ENCODE measurements around the gene PEAK3. TPM values are rescaled to one million over a fixed set of nuclear protein-coding genes. Genes with fewer than 3 reads are reported as not detected.

Gene PEAK3
- total RNA-seq, 1 donor from 2014 or later: 2.0 TPM

DNA sequence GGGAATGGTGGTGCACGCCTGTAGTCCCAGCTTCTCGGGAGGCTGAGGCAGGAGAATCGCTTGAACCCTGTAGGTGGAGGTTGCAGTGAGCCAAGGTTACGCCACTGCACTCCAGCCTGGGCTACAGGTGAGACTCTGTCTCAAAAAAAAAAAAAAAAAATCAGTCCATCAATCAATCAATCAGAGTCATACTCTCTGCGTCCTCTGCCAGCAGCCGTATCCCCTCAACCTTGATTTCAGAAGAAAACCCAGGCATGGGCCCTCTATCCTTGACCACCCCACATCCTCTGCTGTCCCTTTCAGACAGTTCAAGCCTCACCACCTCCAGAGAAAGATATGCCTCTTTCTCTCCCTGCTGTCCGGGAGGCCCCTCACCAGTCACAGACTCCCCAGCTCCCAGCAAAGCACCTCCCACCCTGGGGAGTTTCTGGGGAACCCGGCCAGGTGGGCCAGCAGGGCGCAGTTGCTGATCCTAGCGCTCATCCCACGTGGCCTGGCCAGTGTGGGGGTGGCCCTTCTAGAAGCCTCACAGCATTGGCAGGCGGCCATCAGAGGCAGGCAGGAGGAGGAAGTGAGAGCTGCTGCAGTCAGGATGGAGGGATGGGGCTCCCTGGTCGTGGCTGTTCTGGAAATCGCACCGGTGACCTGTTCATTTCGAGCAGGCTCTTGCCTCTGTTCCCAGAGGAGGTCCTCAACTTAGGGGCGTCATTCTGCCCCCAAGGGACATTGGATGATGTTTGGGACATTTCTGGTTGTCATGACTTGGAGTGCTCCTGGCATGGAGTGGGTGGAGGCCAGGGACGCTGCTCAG is 15.6 kb downstream of the PEAK3 start:
- Histone ChIP-seq H3K27me3 (no peaks in the 10 kb centered on the region), H3K27ac (no peak overlapping the region), H3K36me3 (no peaks in the 10 kb centered on the region), H3K4me3 (no peak overlapping the region), H3K9me3 (no peaks in the 10 kb centered on the region), H3K4me1 (peaks cover 17% of the 10 kb centered on the region)
- no peak for DNase-seq (ENCODE audit: extremely low spot score in 2 of 2)
- intact Hi-C loops (cut with DNase I): no loop called here
- TF ChIP-seq, protein P1, sequence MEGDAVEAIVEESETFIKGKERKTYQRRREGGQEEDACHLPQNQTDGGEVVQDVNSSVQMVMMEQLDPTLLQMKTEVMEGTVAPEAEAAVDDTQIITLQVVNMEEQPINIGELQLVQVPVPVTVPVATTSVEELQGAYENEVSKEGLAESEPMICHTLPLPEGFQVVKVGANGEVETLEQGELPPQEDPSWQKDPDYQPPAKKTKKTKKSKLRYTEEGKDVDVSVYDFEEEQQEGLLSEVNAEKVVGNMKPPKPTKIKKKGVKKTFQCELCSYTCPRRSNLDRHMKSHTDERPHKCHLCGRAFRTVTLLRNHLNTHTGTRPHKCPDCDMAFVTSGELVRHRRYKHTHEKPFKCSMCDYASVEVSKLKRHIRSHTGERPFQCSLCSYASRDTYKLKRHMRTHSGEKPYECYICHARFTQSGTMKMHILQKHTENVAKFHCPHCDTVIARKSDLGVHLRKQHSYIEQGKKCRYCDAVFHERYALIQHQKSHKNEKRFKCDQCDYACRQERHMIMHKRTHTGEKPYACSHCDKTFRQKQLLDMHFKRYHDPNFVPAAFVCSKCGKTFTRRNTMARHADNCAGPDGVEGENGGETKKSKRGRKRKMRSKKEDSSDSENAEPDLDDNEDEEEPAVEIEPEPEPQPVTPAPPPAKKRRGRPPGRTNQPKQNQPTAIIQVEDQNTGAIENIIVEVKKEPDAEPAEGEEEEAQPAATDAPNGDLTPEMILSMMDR (IDR thresholded peaks at IDR 0.05): no peak
- TF ChIP-seq POLR2A (IDR thresholded peaks at IDR 0.05) (no peak), POLR2AphosphoS5 (IDR thresholded peaks at IDR 0.05; ENCODE audit: insufficient read depth in 1 of 2, low read depth in 1 of 2) (no peak)

DNA sequence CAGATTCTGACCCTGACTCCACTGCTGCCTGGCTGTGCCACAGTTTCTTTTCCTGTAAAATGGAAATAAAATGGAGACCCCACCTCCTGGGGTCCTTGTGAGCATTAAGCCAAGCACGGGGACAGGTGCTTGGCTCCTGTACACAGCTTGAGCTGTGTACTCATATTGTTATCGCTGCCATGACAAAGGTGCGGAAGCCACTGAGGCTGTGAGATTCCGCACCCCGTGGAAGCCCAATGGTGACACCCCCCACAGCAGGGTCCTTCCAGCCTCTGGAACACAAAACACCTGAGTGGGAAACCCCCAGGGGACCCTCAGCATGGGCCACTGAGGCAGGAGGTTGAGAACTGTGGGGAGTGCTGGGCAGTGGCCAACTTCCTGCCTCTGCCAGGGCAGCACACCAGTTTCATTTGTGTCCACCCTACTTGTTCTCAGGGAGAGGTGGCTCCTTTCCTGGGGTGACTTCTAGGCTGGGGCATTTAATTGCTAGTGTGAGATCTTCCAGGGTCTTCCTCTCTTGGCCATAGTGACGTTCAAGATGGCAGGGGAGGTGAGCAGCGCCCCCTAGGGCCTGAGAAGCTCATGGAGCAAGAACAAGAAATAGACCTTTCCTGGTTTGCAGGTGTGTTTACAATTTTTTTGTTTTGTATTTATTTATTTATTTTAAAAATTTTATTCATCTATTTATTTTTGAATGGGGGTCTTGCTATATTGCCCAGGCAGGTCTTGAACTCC is 20.4 kb downstream of the PEAK3 start:
- TF ChIP-seq, protein P1 (IDR thresholded peaks at IDR 0.05): peak in 2 of 3 experiments; percentile 3 to 5
- no peak for TF ChIP-seq POLR2A (IDR thresholded peaks at IDR 0.05)
- H3K36me3 ChIP-seq: no peaks in the 10 kb centered on the region
- no peaks in the 10 kb centered on the region for H3K9me3 ChIP-seq
- H3K4me1 ChIP-seq: peaks cover 9% of the 10 kb centered on the region
- no peak overlapping the region for H3K4me3 ChIP-seq
- no peak overlapping the region for H3K27ac ChIP-seq
- no peaks in the 10 kb centered on the region for H3K27me3 ChIP-seq
- no peak for DNase-seq (ENCODE audit: extremely low spot score in 2 of 2)
- intact Hi-C loops (cut with DNase I): no loop called here

DNA sequence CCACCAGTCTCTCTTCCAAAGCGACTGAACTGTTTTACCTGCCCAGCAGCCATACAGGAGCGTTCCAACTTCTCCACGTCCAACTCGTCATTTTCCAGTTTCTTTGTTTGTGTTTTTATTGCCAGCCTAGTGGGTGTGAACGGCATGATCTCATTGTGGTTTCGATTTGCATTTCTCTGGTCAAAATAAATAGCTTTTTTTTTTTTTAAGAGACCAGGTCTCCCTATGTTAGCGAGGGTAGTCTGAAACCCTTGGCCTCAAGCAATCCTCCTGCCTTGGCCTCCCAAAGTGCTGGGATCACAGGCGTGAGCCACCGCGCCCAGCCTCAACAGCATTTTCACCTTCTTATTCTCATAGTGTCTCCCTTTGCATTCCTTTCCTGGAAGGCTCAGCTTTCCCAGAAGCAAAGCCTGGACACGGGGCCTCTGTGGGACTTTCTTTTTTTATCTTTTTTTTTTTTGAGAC is 21.6 kb downstream of the PEAK3 start:
- Histone ChIP-seq H3K9me3 (no peaks in the 10 kb centered on the region), H3K27ac (no peak overlapping the region), H3K4me3 (no peak overlapping the region), H3K4me1 (peaks cover 5% of the 10 kb centered on the region), H3K27me3 (no peaks in the 10 kb centered on the region), H3K36me3 (no peaks in the 10 kb centered on the region)
- no peak for DNase-seq (ENCODE audit: extremely low spot score in 2 of 2)
- TF ChIP-seq POLR2A (IDR thresholded peaks at IDR 0.05) (no peak), POLR2AphosphoS5 (IDR thresholded peaks at IDR 0.05; ENCODE audit: insufficient read depth in 1 of 2, low read depth in 1 of 2) (peak in 1 of 2 donors; percentile 3)
- TF ChIP-seq, protein P1 (IDR thresholded peaks at IDR 0.05): no peak
- intact Hi-C loops (cut with DNase I): no loop called here

DNA sequence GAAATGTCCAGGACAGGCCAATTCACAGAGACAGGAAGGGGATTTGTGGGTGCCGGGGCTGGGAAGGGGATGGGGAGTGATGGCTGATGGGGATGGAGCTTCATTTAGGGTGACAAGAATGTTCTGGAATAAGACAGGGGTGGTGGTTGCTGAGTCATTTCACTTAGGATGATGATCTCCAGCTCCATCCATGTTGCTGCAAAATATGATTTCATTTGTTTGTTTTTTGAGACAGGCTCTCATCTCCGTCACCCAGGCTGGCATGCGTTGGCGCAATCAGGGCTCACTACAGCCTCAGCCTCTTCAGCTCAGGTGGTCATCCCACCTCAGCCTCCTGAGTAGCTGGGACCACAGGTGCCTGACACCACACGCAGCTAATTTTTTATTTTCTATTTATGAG is 22.6 kb downstream of the PEAK3 start:
- intact Hi-C loops (cut with DNase I): no loop called here
- no peaks in the 10 kb centered on the region for H3K36me3 ChIP-seq
- H3K9me3 ChIP-seq: no peaks in the 10 kb centered on the region
- no peak overlapping the region for H3K4me3 ChIP-seq
- TF ChIP-seq POLR2A (IDR thresholded peaks at IDR 0.05): no peak
- TF ChIP-seq POLR2AphosphoS5 (IDR thresholded peaks at IDR 0.05; ENCODE audit: insufficient read depth in 1 of 2, low read depth in 1 of 2): no peak
- TF ChIP-seq, protein P1 (IDR thresholded peaks at IDR 0.05): no peak
- no peak overlapping the region for H3K27ac ChIP-seq
- H3K27me3 ChIP-seq: no peaks in the 10 kb centered on the region
- peaks cover 5% of the 10 kb centered on the region for H3K4me1 ChIP-seq
- no peak for DNase-seq (ENCODE audit: extremely low spot score in 2 of 2)
